SK-N-MC (cell line): Measurements from ENCODE around the gene OR5L1.

ENCODE experiments used
- DNase-seq: peaks from one replicate; pipeline ENCODE4 v3.0.0-alpha.2; 2011; ENCODE audit warnings: low read depth, low spot score
- H3K27ac ChIP-seq: fragments of 200-600 bp; sonication (generic); 2 replicates; pipeline ENCODE4 v1.5.1; 2016; ENCODE audit warnings: mixed run types
- H3K36me3 ChIP-seq: fragments of 200-600 bp; sonication (generic); 2 replicates; pipeline ENCODE4 v1.6.1; 2017; ENCODE audit warnings: antibody characterized with exemption, low read length, mixed read lengths; ENCODE audit not compliant: insufficient read depth
- H3K4me3 ChIP-seq: fragments of 200-600 bp; sonication (generic); 2 replicates; pipeline ENCODE4 v1.5.1; 2016
- H3K9ac ChIP-seq: fragments of 200-600 bp; sonication (generic); 2 replicates; pipeline ENCODE4 v1.8.0; 2017; ENCODE audit warnings: mixed run types, mixed read lengths; ENCODE audit not compliant: insufficient read length
- H3K9me3 ChIP-seq: fragments of 200-600 bp; sonication (generic); 2 replicates; pipeline ENCODE4 v1.6.1; 2017; ENCODE audit warnings: low read depth, mild to moderate bottlenecking, antibody characterized with exemption, low read length, moderate library complexity, mixed read lengths
- EZH2 ChIP-seq: fragments of 200-600 bp; sonication (generic); IDR thresholded peaks from one replicate; pipeline ENCODE4 v1.6.1; 2017; ENCODE audit warnings: antibody characterized with exemption
- FOXP2 ChIP-seq: optimal IDR thresholded peaks from 2 replicates; pipeline ENCODE3; 2011; ENCODE audit warnings: mild to moderate bottlenecking, moderate library complexity; ENCODE audit not compliant: insufficient read depth; ENCODE audit errors: extremely low read length, control extremely low read depth
- POLR2AphosphoS5 ChIP-seq: IDR thresholded peaks from 2 replicates; pipeline ENCODE4 v1.6.1; 2012; ENCODE audit warnings: mild to moderate bottlenecking, low read depth, low read length, borderline replicate concordance

The OR5L1 gene

DNA sequence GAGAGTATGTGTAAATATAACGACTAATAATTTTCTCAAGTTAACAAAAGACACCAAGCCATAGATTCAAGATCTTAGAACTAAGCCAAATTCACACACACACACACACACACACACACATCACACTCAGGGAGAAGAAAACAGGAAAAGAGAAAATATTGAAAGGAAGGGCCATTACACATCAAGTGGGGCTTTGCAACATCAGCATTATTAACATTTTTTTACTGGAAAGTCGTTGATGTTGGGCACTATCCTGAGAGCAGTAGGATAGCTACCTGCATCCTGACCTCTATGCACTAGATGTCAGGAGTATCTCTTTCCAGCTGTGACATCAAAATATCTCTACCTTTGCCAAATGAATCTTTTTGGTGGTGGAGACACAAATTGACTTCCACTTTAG lies 36.3 kb downstream of the OR5L1 start:
- DNase-seq = no peak
- H3K9ac ChIP-seq = no peak overlapping the region
- H3K9me3 ChIP-seq = no peaks in the 10 kb centered on the region
- TF ChIP-seq FOXP2 = no peak
- no peak for TF ChIP-seq EZH2
- TF ChIP-seq POLR2AphosphoS5 = no peak
- no peaks in the 10 kb centered on the region for H3K36me3 ChIP-seq
- no peak overlapping the region for H3K27ac ChIP-seq
- H3K4me3 ChIP-seq = no peak overlapping the region

DNA sequence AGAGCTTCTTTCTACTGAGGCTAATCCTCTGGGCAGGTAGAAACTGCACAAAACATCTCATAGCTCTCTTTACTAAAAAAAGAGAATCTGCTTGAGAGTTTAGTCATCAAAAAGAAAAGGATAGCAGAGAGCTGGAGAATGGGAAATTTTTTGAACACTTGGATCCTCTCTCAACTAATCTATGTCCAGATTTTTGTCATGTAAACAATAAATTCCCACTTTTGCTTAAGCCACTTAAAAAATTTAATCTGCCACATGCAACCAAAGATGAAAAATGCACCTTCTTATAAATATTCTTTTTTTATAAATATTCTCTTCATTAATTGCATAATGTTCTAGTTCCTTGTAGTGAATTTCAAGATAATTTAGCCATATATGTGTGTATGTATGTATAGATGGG lies 37.9 kb downstream of the OR5L1 start:
- no peaks in the 10 kb centered on the region for H3K9me3 ChIP-seq
- H3K27ac ChIP-seq = no peak overlapping the region
- H3K36me3 ChIP-seq = no peaks in the 10 kb centered on the region
- H3K9ac ChIP-seq = no peak overlapping the region
- no peak for DNase-seq
- H3K4me3 ChIP-seq = no peak overlapping the region
- TF ChIP-seq POLR2AphosphoS5 (no peak), FOXP2 (no peak), EZH2 (no peak)

DNA sequence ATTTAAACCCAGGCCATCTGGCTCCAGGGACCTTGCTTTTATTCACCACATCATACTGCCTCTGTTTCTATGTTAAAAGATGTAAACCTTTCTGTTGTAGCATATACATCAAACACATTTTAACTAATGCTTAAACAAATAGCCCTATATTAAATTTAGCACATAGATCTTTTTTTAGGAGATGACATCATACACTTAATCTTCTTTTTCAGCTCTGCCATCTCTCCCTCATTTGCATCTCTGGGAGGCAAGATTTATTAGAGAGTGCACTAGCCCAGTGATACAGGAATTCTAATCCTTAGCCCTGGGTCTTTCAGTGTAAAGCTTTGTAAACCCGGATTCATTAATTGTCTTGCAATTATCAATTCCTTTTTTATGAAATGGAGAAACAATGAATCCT lies 41.0 kb downstream of the OR5L1 start:
- no peak for DNase-seq
- H3K9ac ChIP-seq = no peak overlapping the region
- H3K4me3 ChIP-seq = no peak overlapping the region
- no peaks in the 10 kb centered on the region for H3K9me3 ChIP-seq
- TF ChIP-seq POLR2AphosphoS5 = no peak
- no peak for TF ChIP-seq FOXP2
- TF ChIP-seq EZH2 = no peak
- no peaks in the 10 kb centered on the region for H3K36me3 ChIP-seq
- no peak overlapping the region for H3K27ac ChIP-seq

DNA sequence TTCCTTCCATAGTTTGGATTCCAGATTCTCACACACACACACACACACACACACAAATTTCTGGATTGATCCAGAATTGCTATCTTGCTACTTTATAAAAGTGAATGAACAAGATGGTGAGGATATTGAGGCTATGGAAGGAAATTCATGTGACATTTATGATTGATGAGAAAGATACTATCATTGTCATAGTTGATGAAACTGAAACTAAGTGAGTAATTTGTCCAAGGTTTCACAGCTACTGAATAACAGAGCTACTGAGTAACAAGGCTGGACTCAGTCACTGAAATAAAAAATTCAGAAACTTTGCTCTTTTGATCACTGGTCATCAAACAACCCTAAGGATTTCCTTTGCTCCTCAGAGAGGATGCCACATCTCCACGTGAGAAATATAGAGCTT lies 43.5 kb downstream of the OR5L1 start:
- Histone ChIP-seq H3K9ac (no peak overlapping the region), H3K27ac (no peak overlapping the region), H3K36me3 (no peaks in the 10 kb centered on the region), H3K9me3 (no peaks in the 10 kb centered on the region), H3K4me3 (no peak overlapping the region)
- DNase-seq = no peak
- no peak for TF ChIP-seq FOXP2
- no peak for TF ChIP-seq POLR2AphosphoS5
- TF ChIP-seq EZH2 = no peak
